Measurements from ENCODE around the gene SDF4. TPM values are rescaled to one million over a fixed set of nuclear protein-coding genes. Genes with fewer than 3 reads are reported as not detected.

The SDF4 gene
- total RNA-seq, 1 donor from 2014 or later, result 142 TPM

DNA sequence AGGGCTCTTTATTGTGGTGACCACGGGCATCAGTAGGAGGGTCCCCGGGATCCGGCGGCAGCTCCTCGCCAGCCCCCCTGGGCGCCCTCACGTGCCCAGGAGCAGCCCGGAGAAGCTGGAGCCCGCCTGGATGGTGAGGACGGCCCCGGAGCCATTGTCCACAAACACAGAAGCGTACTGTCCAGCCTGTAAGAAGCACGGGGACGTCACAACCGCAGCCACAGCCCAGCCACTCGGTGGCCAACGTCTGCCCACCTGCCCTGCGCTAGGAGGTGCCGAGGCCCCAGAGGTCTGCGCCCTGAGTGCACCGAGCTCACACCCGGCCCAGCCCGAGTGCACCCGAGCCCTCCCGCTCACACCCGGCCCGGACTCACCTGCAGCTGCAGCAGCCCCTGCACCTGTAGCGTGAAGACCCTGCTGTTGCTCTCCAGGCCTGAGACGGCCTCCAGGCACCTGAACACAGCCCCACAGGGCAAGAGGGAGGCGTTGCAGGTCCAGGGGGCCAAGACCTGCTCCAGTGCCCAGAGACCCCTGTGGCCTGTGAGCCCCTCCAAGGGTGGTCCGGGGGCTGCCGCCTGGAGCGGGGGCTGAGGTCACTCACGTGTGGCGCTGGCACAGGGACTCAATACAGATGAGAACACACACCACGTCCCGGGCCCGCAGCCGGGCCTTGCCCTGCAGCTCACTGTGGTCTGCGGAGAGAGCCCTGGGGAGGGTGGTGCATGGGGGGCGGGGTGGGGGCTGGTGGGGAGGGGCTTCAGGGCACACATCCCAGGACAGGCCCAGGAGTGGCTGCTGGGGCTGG is 10.9 kb upstream of the SDF4 start:
- DNase-seq (ENCODE audit: low read depth), result no peak

DNA sequence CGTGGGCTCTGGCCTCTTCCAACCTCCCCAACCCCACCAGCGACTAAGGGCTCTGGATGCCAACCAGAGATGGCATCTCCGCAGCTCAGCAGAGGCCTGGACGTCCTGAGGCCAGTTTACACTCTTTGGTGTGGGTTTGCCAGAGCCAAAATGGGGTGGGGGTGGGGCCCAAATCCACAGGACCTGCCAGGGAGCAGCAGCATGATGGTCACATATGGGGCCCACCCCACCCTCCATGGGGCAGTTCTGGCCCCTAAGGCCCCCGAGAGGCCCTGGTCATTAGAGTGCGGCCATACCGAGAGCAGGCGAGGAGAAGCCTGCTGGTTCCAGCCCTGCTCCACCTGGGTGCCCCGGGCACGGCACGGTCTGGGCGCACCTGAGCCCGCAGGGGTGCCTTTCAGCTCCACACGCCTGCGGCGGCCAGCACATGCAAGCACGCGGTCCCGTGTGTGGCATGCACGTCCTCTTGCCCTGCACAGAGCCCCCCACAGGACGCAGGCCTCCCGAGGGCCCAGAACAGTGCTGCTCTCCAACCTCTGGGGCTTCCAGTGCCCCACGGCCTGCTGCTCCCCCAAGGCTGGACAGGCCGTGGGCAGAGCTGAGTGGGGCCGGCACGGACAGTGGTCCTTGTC is 9.9 kb upstream of the SDF4 start:
- DNase-seq (ENCODE audit: low read depth), result no peak

DNA sequence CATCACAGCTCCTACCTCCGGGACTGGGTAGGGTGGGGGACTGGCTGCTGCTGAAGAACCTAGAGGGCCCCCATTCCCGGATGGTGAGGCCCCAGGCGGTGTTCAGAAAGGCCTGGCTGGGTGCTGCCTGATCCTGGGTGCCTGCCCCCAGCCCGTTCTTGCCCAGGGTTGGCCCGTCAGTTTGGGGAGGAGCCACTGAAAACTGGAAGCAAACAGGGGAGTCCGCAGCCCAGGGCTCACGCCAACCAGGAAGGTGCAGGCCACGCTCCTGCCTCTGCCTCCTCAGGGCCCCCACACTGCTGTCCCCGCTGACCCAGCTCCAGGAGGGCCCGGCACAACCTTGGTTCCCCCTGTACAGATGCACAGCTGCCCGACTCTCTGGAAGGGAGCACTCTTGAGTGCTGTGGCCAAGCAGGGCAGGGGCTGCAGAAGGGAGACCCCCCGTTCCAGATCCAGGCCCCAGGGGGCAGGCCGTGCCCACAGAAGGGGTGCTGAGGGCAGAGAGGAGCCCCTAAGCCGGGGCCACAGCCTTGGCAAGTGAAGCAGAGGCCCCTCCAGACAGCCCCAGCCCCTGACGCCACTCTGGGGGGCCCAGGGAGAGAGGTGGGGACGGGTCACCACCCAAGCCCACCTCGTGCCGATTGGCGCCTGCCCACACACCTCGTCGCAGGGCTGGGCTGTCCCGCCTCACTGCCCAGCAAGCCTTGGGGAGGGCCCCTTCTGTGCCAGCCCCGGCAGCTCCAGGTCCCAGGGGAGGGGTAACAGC is 9.2 kb upstream of the SDF4 start:
- DNase-seq (ENCODE audit: low read depth), result no peak

DNA sequence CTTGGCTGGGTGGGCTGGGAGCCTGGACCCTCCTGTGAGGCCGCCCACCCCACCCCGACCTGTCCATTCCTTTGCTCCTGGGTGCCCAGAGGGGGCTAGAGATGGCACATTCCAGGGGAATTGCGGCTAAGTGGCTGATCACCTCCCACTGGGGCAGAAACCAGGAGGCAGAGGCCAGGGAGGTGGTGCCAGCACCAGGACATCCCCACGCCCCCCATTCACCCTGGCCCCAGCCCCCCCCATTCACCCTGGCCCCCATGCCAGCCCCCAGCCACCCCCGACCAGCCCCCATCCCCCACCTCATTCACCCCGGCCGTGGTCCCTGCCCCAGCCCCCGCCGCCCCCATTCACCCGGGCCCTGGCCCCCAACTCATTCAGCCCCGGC is 8.5 kb upstream of the SDF4 start:
- DNase-seq (ENCODE audit: low read depth), result no peak

DNA sequence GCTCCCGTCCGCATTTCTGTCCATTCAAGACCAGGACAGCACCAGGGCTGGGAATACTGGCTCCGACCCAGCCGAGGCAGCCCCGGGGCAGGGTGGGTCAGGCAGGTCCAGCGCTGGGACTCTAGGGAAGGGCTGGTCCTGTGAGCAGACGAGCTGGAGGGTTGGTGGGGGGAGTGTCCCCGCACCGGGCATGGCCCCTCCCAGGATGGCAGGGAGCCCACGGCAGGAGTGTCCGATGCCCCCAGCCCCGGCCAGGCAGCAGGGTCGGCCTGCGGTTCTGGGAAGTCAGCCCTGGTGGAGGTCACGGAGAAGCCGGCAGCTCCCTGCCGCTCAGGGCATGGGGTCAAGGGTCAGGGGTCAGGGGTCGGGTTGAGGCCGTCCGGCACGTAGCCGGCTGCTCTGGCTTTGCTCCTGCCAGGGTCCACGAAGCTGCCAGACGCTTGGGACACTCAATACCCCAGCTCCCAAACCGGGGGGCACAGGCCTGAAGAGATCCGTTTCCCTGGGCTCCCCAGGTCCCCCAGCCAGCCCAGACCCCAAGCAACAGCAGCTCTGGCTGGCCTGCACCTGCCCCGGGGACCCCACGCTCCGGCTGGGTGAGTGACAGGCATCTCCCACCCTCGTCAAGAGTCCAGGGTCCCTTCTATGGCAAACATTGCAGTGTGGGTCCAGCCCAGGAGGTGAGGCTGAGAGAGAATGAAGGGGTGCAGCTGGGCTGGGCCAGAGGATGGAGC is 8.0 kb upstream of the SDF4 start:
- DNase-seq (ENCODE audit: low read depth), result no peak

DNA sequence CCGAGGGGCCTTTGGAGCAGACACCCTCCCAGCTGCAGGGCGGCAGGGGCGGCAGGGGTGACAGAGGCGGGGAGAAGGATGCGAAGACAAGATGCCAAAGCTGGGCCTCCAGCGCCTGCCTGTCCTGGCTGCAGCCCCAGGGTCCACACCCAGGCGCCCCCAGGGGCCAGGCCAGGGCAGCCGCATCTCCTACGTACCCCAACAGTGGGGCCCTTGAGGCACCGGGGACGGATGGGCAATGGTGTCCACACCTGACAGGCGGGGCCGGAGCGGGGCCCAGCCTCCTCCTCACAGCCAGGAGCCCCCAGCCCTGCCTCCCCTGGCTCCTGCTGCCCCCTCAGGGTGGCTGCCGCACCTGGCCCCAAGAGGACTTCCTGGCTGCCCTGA is 7.4 kb upstream of the SDF4 start:
- DNase-seq (ENCODE audit: low read depth), result no peak

DNA sequence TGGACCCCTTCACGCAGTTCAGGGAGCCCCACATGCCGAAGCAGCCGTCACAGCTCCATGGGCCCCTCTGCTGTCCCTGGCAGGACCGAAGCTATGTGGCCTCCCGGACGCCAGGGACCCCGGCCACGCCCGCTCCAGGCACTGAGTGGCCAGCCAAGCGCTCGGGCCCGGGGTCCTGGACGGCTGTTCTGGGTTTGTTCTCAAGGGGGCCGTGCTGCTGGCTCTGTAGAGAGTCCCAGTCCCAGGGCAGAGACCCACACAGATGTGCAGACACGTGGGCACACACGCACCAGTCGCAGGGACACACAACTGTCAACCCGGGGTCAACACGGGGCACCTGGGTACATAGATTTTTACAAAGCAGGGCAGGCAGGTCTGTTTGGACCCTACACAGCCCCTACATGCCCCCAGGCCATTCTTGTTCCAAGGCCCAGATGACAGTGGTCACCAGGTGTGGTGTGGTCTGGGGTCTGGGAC is 6.9 kb upstream of the SDF4 start:
- no peak for DNase-seq (ENCODE audit: low read depth)

DNA sequence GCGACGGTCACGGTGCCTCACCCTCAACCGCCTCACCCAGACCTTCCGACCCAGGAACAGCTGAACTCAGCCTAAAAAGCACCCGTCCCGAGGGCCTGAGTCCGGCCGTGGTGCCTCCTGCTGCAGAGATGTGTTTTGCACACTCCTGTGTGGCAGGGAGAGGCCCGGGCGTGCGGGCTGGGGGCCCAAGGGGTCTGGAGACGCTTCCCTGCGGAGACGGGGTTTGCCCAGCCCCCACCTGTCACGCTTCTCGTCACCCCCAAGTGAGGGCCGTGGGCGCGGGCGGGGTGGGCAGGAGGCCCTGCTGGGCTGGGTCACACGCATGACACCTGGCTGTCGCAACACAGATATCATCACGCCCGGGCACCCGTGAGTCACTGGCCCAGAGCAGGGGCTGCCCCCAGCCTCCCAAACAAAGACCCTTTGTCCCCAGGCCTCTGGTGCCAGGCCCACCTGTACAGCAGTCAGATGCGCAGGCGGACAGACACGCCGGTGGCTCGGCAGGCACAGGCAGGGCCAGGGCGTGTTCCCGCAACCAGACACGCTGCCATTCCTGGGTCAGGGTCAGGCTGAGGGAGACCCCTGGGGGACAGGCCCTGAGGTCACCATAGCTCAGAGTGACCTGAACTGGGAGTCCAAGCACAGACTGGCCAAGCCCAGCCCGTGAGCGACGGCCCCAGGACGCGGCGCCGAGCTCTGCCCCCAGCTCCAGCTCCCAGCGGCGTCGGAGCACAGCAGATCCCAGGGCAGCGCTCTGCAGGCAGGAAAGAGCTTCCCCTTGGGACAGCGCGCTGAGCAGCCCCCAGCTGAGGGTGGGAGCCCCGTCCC is 6.3 kb upstream of the SDF4 start:
- DNase-seq (ENCODE audit: low read depth), result no peak

DNA sequence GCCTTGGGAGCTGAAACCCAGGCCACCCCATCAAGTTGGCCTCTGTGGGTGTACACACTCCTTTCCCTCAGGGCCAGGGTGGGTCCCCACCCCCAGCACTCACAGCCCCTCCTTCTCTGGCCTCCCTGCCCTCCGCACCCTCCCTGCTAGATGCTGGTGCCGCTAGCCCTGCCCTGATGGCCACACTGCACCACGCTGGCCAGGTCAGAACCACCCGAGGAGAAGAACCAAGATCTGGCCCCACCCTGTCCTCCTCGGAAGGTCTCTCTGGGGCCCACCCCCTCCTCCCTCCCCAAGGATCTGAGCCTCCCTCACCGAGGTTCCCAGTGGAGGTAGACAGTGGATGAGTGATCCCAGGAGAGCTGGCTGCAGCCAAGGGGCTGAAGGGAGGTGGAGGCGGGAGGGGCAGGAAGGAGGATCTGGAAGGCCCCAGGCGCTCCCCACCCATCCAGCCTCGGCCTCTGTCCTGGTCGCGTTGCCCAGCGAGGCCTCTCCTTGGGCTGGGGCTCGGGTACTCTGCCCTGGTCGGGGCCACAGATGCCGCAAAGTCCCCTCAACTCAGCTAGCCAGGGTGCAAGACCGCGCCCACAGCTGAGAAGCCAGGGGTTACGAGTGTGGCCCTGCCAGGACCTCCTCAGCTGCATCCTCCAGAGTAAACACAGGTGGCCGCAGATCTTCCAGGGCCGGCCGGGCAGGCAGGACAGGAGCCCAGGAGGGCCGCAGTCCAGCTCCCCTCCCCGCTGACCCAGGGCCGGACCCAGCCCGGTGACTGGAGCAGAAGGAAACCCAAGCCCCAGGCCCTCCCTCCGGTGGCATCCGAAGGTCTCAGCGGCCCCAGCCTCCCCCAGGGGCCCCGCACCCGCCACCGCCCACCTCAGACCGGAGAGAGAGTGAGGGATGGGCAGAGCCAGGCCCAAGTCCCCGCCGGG is 5.4 kb upstream of the SDF4 start:
- no peak for DNase-seq (ENCODE audit: low read depth)

DNA sequence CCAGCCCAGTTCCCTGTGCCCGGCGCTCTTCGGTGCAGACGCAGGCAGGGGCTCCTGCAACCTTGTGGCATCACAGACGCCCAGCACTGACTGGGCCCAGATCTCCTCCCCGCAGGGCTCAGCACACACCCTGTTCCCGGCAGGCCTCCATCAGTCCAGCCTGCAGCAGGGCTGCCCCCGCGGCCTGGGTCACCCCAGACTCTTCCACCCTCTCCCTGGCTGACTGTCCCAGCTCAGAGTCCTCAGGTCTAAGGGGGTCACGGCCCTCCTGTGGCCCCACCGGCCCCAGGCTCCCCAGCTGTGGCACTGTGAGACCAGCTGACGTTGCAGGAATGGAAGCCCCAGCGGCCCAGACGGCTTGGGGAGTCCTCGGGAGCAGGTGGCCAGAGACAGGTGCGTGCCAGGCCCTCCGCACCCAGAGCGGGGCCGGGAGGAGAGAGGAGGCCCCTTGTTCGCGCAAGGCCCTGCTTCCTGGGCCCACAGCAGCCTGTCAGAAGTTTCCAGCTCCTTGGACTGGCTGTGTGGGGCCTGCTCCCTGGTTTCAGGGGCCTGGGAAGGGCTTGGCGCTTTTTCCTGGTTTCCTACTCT is 4.5 kb upstream of the SDF4 start:
- DNase-seq (ENCODE audit: low read depth), result peak; percentile 62

DNA sequence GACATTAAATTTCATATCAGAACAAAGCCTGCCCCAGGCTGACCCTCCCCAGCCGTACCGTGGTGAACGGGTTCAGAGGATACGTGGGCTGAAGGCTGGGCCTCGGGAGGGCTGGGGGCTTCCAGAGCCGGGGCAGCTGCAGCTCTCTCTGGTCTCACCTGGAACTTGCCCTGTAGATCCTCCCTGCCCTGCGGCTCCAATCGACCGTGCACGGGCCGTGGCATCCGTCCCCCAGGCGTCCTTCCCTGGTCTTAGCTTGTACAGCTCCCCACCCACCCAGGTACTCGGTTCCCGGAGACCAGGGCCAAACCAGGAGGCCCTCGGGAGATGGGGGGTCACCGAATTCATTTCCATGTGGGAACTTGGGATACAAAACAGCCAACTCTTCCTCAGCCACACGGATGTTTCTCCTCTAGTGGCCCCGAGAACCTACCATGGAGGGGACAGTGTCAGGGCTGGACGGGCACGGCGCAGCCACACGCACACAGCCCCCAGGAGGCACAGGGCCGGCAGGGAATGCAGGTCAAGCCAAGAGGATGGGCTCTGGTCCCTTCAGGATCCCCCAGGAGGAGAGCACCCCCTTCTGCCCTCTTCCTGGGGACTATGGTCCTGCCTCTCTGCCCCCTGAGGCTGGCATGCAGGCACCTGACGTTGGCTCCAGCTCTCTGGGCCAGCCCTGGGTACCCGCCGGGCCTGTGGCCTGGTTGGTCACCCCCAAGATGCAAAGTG is 3.4 kb upstream of the SDF4 start:
- DNase-seq (ENCODE audit: low read depth), result no peak

DNA sequence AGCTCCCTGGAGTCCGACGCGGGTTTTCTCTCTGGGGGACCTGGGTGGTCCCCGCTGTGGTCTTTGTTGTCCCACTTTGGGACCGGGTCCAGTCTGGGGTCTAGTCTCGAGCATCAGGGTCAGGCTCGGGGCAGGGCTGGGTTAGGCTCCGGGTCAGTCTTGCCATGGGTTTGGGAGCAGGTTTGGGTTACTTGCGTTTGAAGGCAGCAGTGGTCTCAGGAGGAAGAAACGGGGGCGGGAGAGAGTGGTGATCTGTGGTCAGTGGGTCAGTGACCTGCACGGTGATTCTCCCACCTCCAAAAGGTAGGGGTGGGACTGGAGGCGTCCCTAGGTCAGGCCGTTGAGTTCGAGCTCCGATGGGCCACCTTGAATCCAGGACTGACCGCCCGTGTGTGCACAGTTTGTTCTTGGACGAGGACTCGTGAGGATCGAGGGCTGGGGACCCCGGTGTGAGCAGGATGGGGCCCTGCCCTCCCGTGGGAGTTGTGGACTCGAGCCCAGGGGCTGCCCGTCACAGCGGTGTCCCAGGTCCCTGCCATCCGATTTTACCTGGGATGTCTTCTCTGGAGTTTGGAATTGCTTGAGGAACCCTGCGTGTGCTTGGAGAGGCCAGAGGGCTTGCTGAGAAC is 2.5 kb upstream of the SDF4 start:
- DNase-seq (ENCODE audit: low read depth), result no peak

DNA sequence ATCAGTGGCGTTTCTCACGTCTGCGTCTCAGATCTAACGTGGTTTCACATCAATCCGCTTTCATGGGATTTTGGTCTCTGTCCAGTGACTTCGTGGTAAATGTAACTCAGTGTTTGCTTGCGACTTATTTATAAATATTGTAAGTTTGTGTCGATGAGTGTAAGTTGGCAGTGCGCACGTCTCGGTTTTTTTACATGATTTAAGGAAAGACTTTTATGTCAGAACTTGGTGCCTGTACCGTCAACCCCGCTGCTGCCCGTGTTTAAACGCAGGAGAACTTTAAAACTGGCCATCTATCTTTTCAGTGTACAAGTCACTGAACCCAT is 1.7 kb upstream of the SDF4 start:
- DNase-seq (ENCODE audit: low read depth), result no peak

DNA sequence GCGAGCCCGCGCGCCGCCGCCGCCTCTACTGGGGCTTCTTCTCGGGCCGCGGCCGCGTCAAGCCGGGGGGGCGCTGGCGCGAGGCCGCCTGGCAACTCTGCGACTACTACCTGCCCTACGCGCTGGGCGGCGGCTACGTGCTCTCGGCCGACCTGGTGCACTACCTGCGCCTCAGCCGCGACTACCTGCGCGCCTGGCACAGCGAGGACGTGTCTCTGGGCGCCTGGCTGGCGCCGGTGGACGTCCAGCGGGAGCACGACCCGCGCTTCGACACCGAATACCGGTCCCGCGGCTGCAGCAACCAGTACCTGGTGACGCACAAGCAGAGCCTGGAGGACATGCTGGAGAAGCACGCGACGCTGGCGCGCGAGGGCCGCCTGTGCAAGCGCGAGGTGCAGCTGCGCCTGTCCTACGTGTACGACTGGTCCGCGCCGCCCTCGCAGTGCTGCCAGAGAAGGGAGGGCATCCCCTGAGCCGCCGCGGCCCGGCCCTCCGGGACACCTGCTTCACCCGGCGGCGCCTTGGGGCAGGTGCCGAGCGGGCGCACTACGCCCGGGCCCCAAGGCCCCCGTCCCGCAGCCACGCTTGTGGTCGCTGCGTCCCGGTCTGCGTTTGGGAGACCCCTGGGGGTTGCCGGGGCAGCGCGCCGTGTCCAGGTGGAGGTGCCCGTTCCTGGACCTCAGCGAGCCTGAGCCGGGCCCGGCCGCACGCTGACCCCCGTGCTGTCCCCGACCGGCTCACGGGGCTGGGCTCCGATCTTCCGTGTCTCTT is 1.2 kb upstream of the SDF4 start:
- no peak for DNase-seq (ENCODE audit: low read depth)

DNA sequence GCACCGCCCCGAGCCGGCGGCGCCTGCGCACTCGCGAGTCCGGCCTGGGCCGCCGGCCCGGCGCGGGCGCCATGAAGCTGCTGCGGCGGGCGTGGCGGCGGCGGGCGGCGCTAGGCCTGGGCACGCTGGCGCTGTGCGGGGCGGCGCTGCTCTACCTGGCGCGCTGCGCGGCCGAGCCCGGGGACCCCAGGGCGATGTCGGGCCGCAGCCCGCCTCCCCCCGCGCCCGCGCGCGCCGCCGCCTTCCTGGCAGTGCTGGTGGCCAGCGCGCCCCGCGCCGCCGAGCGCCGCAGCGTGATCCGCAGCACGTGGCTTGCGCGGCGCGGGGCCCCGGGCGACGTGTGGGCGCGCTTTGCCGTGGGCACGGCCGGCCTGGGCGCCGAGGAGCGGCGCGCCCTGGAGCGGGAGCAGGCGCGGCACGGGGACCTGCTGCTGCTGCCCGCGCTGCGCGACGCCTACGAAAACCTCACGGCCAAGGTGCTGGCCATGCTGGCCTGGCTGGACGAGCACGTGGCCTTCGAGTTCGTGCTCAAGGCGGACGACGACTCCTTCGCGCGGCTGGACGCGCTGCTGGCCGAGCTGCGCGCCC is 501 bp upstream of the SDF4 start, which contains the start of gene B3GALT6:
Gene B3GALT6 (plus strand): TSS at position 30 of the 588 bp plus-strand sequence. CDS start 42 bp downstream, at position 72.
- DNase-seq (ENCODE audit: low read depth), result no peak

DNA sequence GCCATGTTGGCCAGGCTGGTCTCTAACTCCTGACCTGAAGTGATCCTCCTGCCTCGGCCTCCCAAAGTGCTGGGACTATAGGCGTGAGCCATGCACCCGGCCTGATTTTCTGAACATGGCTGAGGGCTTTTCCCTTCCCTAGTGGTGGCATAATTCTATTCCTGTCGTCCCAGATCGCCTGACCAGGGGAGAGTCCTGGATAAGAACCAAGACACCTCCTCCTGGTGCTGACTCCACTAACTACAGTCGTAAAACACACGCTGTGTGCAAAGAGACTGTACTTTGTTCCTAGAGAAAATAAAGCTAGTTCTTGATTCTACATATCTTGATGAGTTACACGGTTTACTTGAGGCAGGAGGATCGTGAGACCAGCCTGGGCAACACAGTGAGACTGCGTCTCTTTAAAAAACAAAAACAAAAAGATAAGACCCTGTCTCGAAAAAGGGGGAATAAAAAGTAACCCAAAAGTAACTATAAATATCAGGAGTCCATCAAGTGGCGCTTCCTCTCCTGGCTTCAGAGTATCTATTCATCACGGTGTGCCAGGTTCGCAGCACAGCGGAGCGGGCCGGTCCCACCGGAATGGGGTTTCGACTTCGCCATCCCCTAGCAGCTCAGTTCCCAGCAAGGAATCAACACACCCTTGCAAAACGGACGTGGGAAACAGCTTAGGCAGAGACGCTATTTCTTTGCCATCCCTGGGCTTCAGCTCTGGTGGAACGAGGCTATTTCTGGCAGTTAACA is 973 bp downstream of the SDF4 start:
- peak; percentile 78 for DNase-seq (ENCODE audit: low read depth)
